ENCODE measurements around the gene ASTN2.

Gene ASTN2

DNA sequence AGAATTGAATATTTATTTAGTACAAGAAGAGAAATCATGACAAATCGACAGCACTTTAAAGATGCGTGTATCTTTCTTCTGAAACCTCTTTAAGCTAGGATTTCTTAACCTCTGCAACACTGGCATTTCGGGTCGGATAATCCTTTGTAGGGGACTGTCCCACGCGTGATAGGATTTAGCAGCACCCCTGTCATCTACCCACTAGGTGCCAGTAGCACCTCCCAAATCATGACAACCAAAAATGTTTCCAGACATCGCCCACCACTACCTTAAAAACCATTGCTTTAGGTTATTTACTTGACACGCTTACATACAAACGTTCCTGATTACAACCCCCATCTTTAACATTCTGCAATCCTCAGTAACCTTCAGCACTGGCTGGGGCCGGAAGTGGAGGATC is 504.7 kb downstream of the ASTN2 start:
- DNase-seq (ENCODE audit: extremely low read depth, insufficient read length), result no peak
- H3K4me3 ChIP-seq (replicated peaks; ENCODE audit: low read depth, low read length), result no peak overlapping the region
- peak; percentile 29 for TF ChIP-seq CTCF (IDR thresholded peaks at IDR 0.05; ENCODE audit: insufficient read depth, low read length, poor library complexity, severe bottlenecking)
- no peaks in the 10 kb centered on the region for H3K27me3 ChIP-seq (replicated peaks; ENCODE audit: control insufficient read depth, insufficient read depth, low read length)
- no peaks in the 10 kb centered on the region for H3K36me3 ChIP-seq (ENCODE audit: control insufficient read depth, insufficient read depth, low read length)

DNA sequence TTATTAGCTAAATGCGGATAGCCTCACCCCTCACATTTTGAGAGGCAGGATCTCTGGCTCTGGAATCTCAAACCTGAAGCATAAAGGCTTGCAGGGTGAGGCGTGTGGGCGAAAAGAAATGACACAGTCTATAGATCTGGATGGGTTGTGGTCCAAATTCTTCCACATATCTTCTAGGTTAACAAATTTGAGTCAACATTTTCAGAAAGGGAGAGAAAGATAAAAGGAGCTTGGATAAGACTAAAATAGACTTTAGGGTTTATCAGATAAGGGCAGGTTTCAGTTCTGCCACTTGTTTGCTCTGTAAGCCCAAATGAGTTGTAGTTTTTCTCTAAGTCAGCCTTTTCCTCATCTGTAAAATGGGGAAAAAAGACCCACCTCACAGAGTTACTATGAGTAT is 506.9 kb downstream of the ASTN2 start:
- DNase-seq (ENCODE audit: extremely low read depth, insufficient read length), result no peak
- no peak overlapping the region for H3K4me3 ChIP-seq (replicated peaks; ENCODE audit: low read depth, low read length)
- TF ChIP-seq CTCF (IDR thresholded peaks at IDR 0.05; ENCODE audit: insufficient read depth, low read length, poor library complexity, severe bottlenecking), result no peak
- H3K36me3 ChIP-seq (ENCODE audit: control insufficient read depth, insufficient read depth, low read length), result no peaks in the 10 kb centered on the region
- H3K27me3 ChIP-seq (replicated peaks; ENCODE audit: control insufficient read depth, insufficient read depth, low read length), result no peaks in the 10 kb centered on the region

DNA sequence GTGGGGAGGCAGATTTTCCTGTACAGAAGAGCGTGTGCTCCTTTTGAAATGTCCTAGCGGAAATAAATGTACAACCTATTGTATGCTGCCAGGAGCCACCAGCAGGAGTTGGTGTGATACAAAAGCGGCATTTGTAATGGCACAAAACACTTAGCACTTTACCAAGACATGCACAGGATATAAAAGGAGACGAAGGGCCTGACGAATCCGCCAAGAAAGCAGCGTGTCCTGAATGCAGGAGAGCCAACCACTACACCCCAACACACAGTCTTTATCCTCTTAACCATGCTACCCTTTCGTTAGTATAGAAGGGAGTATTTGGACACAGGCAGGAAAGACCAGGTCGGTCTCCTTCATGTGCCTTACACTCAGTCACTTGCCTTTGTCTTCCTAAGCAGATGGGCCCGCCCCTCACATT is 509.7 kb downstream of the ASTN2 start:
- Histone ChIP-seq H3K4me3 (replicated peaks; ENCODE audit: low read depth, low read length) (no peak overlapping the region), H3K27me3 (replicated peaks; ENCODE audit: control insufficient read depth, insufficient read depth, low read length) (no peaks in the 10 kb centered on the region), H3K36me3 (ENCODE audit: control insufficient read depth, insufficient read depth, low read length) (no peaks in the 10 kb centered on the region)
- no peak for DNase-seq (ENCODE audit: extremely low read depth, insufficient read length)
- TF ChIP-seq CTCF (IDR thresholded peaks at IDR 0.05; ENCODE audit: insufficient read depth, low read length, poor library complexity, severe bottlenecking), result no peak

DNA sequence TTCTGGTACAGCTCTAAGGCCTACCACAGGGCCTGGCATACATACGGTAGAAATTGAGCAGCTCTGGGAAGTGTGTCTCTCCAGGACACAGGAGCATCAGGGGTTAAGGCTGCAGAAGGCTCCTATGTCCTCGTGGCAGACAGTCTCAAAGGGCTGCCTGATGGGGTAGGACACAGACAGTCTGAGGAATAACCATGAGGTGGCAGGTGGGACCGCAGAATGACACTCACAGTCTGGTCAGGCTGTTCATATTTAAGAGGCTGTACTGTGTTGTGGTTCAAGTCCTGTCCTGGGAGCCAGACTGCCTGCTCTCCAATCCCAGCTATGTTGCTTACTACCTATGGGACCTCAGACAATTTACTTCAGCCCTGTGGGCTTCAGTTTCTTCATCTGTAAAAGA is 510.7 kb downstream of the ASTN2 start:
- no peaks in the 10 kb centered on the region for H3K27me3 ChIP-seq (replicated peaks; ENCODE audit: control insufficient read depth, insufficient read depth, low read length)
- DNase-seq (ENCODE audit: extremely low read depth, insufficient read length), result no peak
- no peak for TF ChIP-seq CTCF (IDR thresholded peaks at IDR 0.05; ENCODE audit: insufficient read depth, low read length, poor library complexity, severe bottlenecking)
- no peaks in the 10 kb centered on the region for H3K36me3 ChIP-seq (ENCODE audit: control insufficient read depth, insufficient read depth, low read length)
- no peak overlapping the region for H3K4me3 ChIP-seq (replicated peaks; ENCODE audit: low read depth, low read length)

DNA sequence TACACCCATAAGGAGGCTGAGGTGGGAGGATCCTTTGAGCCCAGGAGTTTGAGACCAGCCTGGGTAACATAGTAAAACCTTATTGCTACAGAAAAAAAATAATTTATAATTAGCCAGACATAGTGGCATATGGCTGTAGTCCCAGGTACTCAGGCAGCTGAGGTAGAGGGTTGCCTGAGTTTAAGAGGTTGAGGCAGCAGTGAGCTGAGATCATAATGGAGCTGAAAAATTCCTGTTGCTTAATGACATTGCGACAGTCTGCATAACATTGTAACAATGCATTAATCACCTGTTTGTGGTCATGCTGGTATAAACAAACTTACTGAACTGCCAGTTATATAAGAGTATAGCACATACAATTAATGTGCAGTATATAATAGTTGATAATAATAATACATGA is 513.6 kb downstream of the ASTN2 start:
- H3K4me3 ChIP-seq (replicated peaks; ENCODE audit: low read depth, low read length), result no peak overlapping the region
- H3K36me3 ChIP-seq (ENCODE audit: control insufficient read depth, insufficient read depth, low read length), result no peaks in the 10 kb centered on the region
- no peak for DNase-seq (ENCODE audit: extremely low read depth, insufficient read length)
- no peaks in the 10 kb centered on the region for H3K27me3 ChIP-seq (replicated peaks; ENCODE audit: control insufficient read depth, insufficient read depth, low read length)
- TF ChIP-seq CTCF (IDR thresholded peaks at IDR 0.05; ENCODE audit: insufficient read depth, low read length, poor library complexity, severe bottlenecking), result no peak

GRCh38 chr9:116900543-116900942 is 514.3 kb downstream of the ASTN2 start:
- Histone ChIP-seq H3K36me3 (ENCODE audit: control insufficient read depth, insufficient read depth, low read length) (no peaks in the 10 kb centered on the region), H3K27me3 (replicated peaks; ENCODE audit: control insufficient read depth, insufficient read depth, low read length) (no peaks in the 10 kb centered on the region), H3K4me3 (replicated peaks; ENCODE audit: low read depth, low read length) (no peak overlapping the region)
- DNase-seq (ENCODE audit: extremely low read depth, insufficient read length), result no peak
- TF ChIP-seq CTCF (IDR thresholded peaks at IDR 0.05; ENCODE audit: insufficient read depth, low read length, poor library complexity, severe bottlenecking), result no peak

All from GM06990 (cell line).